HG02678 (cell line): ENCODE measurements around the gene ERVFRD-1.

Experiments
- ATAC-seq: cut with Tn5 transposase; IDR thresholded peaks from one replicate; pipeline ENCODE4 v1.9.1; 2021; ENCODE audit warnings: mild to moderate bottlenecking, moderate library complexity; ENCODE audit not compliant: unreplicated experiment

The ERVFRD-1 gene

GRCh38 chr6:11055127-11055627, 56.3 kb downstream of the ERVFRD-1 start:
- no peak for ATAC-seq

- ATAC-seq = no peak
These were observed 56.8 kb downstream of the ERVFRD-1 start for GRCh38 chr6:11054722-11055121.

GRCh38 chr6:11053307-11053706, 58.2 kb downstream of the ERVFRD-1 start:
- no peak for ATAC-seq
